Gastrocnemius medialis (tissue), 4 donors: ENCODE data around the gene TMIE. TPM values are rescaled to one million over a fixed set of nuclear protein-coding genes. Genes with fewer than 3 reads are reported as not detected.

Experiments used
- ATAC-seq, 2 donors: fragments of 150-250 bp; one replicate each; pipeline ENCODE4 v1.9.1; 2016
- DNase-seq, 2 donors: peaks; one replicate each; pipeline ENCODE4 v3.0.0-alpha.2; 2019
- H3K27ac ChIP-seq, 4 donors: fragments of 200-600 bp; sonication (generic); 1 replicate in 1 of 4; 2 replicates in 3 of 4; pipeline ENCODE4 v1.5.1; 2016 to 2018; ENCODE audit warnings: mild to moderate bottlenecking in 2 of 4, moderate library complexity in 1 of 4
- H3K27me3 ChIP-seq, 3 donors: fragments of 200-600 bp; sonication (generic) in 2 of 3; 1 replicate in 1 of 3; 2 replicates in 2 of 3; pipeline versions ENCODE4 v1.5.1 to v1.6.0; 2016 to 2019; ENCODE audit warnings: mild to moderate bottlenecking in 1 of 3, moderate library complexity in 1 of 3
- H3K36me3 ChIP-seq, 2 donors: fragments of 200-600 bp; sonication (generic) in 1 of 2; one replicate each; pipeline ENCODE4 v1.5.1; 2017 to 2018
- H3K4me1 ChIP-seq, 2 donors: fragments of 200-600 bp; sonication (generic) in 1 of 2; one replicate each; pipeline ENCODE4 v1.5.1; 2016 to 2017; ENCODE audit warnings: mild to moderate bottlenecking in 2 of 2
- H3K4me3 ChIP-seq, 4 donors: fragments of 200-600 bp; sonication (generic) in 3 of 4; 1 replicate in 1 of 4; 2 replicates in 3 of 4; pipeline ENCODE4 v1.5.1; 2016 to 2019; ENCODE audit warnings: mild to moderate bottlenecking in 2 of 4
- H3K9me3 ChIP-seq, 3 donors: fragments of 200-600 bp; sonication (generic) in 2 of 3; 1 replicate in 1 of 3; 2 replicates in 2 of 3; pipeline ENCODE4 v1.5.1; 2016 to 2019
- POLR2A ChIP-seq, 2 donors: fragments of 450-650 bp; IDR thresholded peaks; one replicate each; pipeline ENCODE4 v1.6.1; 2017; ENCODE audit warnings: antibody characterized with exemption in 2 of 2, mild to moderate bottlenecking in 2 of 2, moderate library complexity in 2 of 2
- in situ Hi-C, 4 donors: fragments of 200-750 bp; cut with MboI; loops; one replicate each; pipeline versions ENCODE4 v1.15.0 to v1.8.0; 2017; ENCODE audit warnings: low sequenced_read_pairs in 4 of 4
- intact Hi-C: fragments of 100-400 bp; cut with DNase I; formaldehyde crosslinking; loops from one replicate; pipeline ENCODE4 v1.15.1; 2023; ENCODE audit warnings: low total_unique reads
- total RNA-seq, 4 donors: library from RNA; depleted of rRNA; stranded (reverse); fragments of >200 nt; gene quantifications; one replicate each; pipeline versions ENCODE4 v1.1.0 to v1.2.3, GENCODE V29; 2016
- TF ChIP-seq, protein P1 (sequence below), 5 experiments: fragments of 450-650 bp in 3 of 5; fragments of 200-600 bp in 2 of 5; sonication (generic) in 2 of 5; IDR thresholded peaks in 4 of 5; conservative IDR thresholded peaks in 1 of 5; 1 replicate in 4 of 5; 2 replicates in 1 of 5; pipeline ENCODE4 v1.5.1; 2016 to 2019; ENCODE audit warnings: antibody characterized with exemption in 5 of 5, mild to moderate bottlenecking in 3 of 5, moderate library complexity in 3 of 5

The TMIE gene
- total RNA-seq, 4 donors from 2014 or later, result 0.20 to 0.26 (median 0.22) TPM; not detected in 1

DNA sequence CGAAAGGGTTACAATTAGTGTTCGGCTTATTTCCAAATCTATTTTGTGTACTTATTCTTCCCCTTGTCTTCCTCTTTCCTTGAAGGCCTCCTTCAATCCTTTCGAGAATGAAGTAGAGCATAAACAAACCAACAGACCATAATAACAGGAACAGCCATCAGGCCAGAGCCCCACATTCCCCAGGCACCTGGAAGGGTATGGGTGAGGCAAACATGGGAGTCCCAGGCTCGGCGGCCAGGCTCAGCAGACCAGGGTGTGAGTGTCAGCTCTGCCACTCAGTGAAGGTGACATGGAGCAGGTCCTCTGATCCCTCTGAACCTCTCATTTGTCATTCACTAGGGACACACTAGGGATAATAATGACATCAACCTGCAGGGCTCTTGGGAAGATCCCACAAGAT, 21.5 kb upstream of the TMIE start:
- in situ Hi-C loops, result loop anchor here in 1 of 4 donors (25.0 kb wide), 1 partner anchor 333 kb away; no protein-coding TSS in a partner anchor
- Histone ChIP-seq H3K9me3 (no peaks in the 10 kb centered on the region), H3K27ac (no peak overlapping the region), H3K36me3 (peaks cover 0 to 43% of the 10 kb centered on the region in 2 donors), H3K4me1 (no peaks in the 10 kb centered on the region), H3K27me3 (no peaks in the 10 kb centered on the region), H3K4me3 (no peak overlapping the region)
- ATAC-seq (no peak), DNase-seq (no peak)
- intact Hi-C loops, result no loop called here
- no peak for TF ChIP-seq POLR2A (IDR thresholded peaks at IDR 0.05)
- TF ChIP-seq, protein P1, sequence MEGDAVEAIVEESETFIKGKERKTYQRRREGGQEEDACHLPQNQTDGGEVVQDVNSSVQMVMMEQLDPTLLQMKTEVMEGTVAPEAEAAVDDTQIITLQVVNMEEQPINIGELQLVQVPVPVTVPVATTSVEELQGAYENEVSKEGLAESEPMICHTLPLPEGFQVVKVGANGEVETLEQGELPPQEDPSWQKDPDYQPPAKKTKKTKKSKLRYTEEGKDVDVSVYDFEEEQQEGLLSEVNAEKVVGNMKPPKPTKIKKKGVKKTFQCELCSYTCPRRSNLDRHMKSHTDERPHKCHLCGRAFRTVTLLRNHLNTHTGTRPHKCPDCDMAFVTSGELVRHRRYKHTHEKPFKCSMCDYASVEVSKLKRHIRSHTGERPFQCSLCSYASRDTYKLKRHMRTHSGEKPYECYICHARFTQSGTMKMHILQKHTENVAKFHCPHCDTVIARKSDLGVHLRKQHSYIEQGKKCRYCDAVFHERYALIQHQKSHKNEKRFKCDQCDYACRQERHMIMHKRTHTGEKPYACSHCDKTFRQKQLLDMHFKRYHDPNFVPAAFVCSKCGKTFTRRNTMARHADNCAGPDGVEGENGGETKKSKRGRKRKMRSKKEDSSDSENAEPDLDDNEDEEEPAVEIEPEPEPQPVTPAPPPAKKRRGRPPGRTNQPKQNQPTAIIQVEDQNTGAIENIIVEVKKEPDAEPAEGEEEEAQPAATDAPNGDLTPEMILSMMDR (IDR thresholded peaks at IDR 0.05 in 4 of 5, conservative IDR thresholded peaks at IDR 0.05 in 1 of 5), result no peak

DNA sequence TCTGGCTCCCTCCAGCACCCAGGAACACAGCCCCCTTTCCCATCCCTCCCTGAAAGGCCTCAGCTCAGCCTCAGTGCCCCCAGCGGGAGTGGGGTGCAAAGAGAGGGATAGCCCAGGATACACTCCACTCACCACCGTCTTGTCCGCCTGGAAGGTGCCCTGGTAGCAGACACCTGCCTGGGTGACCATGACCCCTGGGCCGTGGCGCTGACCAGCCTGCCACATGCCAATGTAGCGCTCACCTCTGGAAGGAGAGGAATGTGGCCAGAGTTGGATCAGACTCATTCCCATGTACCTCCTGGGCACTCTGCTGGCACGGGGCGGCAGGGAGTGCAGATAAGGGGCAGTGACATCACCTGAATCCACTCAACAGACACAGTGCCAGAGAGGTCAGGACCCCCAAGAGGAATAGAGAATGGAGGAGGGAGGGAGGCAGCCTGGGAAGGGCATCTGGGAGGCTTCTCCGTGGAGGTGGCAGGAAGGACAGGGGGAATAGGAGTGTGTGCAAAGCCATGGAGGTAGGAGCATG, 20.8 kb upstream of the TMIE start:
- Histone ChIP-seq H3K9me3 (no peaks in the 10 kb centered on the region), H3K27me3 (no peaks in the 10 kb centered on the region), H3K36me3 (peaks cover 0 to 36% of the 10 kb centered on the region in 2 donors), H3K4me3 (no peak overlapping the region), H3K4me1 (no peaks in the 10 kb centered on the region), H3K27ac (no peak overlapping the region)
- no peak for TF ChIP-seq POLR2A (IDR thresholded peaks at IDR 0.05)
- TF ChIP-seq, protein P1 (IDR thresholded peaks at IDR 0.05 in 4 of 5, conservative IDR thresholded peaks at IDR 0.05 in 1 of 5), result no peak
- in situ Hi-C loops, result loop anchor here in 1 of 4 donors (25.0 kb wide), 1 partner anchor 332 kb away; no protein-coding TSS in a partner anchor
- intact Hi-C loops, result no loop called here
- DNase-seq (no peak), ATAC-seq (no peak)

DNA sequence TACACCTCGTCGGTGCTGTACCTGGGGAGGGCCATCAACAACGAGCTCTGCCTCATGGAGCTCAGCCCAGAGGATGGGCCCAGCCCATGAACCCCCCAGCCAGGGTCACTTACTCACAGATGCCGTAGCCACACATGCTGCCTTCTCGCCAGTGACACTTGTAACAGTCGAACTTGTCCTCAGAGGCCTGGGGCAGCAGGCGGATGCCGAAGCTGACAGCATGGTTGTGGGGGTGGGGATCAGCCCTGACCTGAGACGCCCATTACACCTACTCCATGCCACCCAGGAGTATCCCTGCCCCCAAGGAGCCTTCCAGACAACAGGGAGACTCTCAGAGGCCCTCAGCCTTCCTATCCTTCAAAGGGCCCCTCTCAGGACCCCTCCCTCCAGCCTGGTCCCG, 19.8 kb upstream of the TMIE start:
- ATAC-seq (no peak), DNase-seq (no peak)
- in situ Hi-C loops (loop anchor here in 1 of 4 donors (25.0 kb wide), 1 partner anchor 331 kb away; no protein-coding TSS in a partner anchor), intact Hi-C loops (no loop called here)
- no peak for TF ChIP-seq POLR2A (IDR thresholded peaks at IDR 0.05)
- TF ChIP-seq, protein P1 (IDR thresholded peaks at IDR 0.05 in 4 of 5, conservative IDR thresholded peaks at IDR 0.05 in 1 of 5), result no peak
- Histone ChIP-seq H3K27ac (no peak overlapping the region), H3K4me3 (no peak overlapping the region), H3K27me3 (no peaks in the 10 kb centered on the region), H3K9me3 (no peaks in the 10 kb centered on the region), H3K36me3 (peaks cover 0 to 38% of the 10 kb centered on the region in 2 donors), H3K4me1 (no peaks in the 10 kb centered on the region)

DNA sequence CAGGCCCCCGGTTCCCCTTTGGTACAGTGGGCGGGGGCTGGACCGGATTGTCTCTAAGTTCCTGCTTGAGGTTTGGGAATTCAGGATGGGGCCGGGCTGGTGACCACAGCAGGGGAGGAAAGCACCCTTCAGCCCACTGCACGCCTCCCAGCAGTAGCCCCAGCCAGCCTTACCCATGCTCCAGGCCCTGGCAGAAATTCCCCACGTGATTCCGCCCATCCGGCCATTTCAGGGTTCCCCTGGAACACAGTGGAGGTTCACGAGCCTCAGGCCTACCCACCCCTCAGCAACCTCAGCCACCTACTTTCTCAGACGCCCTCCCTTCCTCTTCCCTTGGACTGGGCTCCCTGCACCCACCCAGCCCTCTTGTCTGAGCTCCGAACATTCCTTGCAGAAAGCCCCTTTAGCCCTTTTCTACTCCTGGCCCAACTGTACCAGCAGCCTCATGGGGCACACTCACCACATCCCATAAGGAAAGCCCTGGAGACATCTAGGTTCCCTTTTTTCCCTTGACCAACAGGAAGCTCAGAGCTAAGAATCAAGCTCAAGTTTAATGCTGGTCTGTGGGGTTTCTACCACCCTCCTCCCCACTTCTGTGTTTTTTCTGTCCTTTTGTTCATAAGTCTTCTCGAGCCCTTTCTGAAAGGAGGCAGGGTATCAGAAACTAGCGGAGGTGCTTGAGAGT, 19.2 kb upstream of the TMIE start:
- intact Hi-C loops, result no loop called here
- Histone ChIP-seq H3K4me3 (no peak overlapping the region), H3K36me3 (peaks cover 0 to 38% of the 10 kb centered on the region in 2 donors), H3K4me1 (no peaks in the 10 kb centered on the region), H3K27ac (no peak overlapping the region), H3K27me3 (no peaks in the 10 kb centered on the region), H3K9me3 (no peaks in the 10 kb centered on the region)
- DNase-seq (no peak), ATAC-seq (no peak)
- no peak for TF ChIP-seq POLR2A (IDR thresholded peaks at IDR 0.05)
- TF ChIP-seq, protein P1 (IDR thresholded peaks at IDR 0.05 in 4 of 5, conservative IDR thresholded peaks at IDR 0.05 in 1 of 5), result no peak
- in situ Hi-C loops, result loop anchor here in 1 of 4 donors (25.0 kb wide), 1 partner anchor 330 kb away; no protein-coding TSS in a partner anchor
